ENCODE data around the gene CRIP3. TPM values are rescaled to one million over a fixed set of nuclear protein-coding genes. Genes with fewer than 3 reads are reported as not detected.

CRIP3 gene
- total RNA-seq, 4 donors from 2014 or later: not detected

GRCh38 chr6:43331891-43332290 is 23.3 kb upstream of the CRIP3 start:
- Histone ChIP-seq H3K27me3 (no peaks in the 10 kb centered on the region), H3K27ac (replicated peaks in 1 of 4) (no peak overlapping the region), H3K9me3 (no peaks in the 10 kb centered on the region), H3K4me3 (no peak overlapping the region), H3K4me1 (peaks cover 0 to 7% (median 3%) of the 10 kb centered on the region in 4 donors), H3K36me3 (peaks cover 0 to 22% (median 7%) of the 10 kb centered on the region in 4 donors)
- WGBS: 75% methylated on average over 4 of the region's 4 CpGs
- intact Hi-C loops (cut with DNase I): no loop called here
- no peak for DNase-seq (ENCODE audit: extremely low spot score)
- no peak for TF ChIP-seq POLR2A (IDR thresholded peaks at IDR 0.05; ENCODE audit: low read depth)
- no peak for TF ChIP-seq POLR2AphosphoS5 (IDR thresholded peaks at IDR 0.05)
- no peak for TF ChIP-seq EP300 (IDR thresholded peaks at IDR 0.05)
- no peak for TF ChIP-seq CTCF (IDR thresholded peaks at IDR 0.05)

GRCh38 chr6:43331470-43331869 is 22.8 kb upstream of the CRIP3 start:
- H3K27me3 ChIP-seq: no peaks in the 10 kb centered on the region
- peaks cover 0 to 7% (median 3%) of the 10 kb centered on the region in 4 donors for H3K4me1 ChIP-seq
- no peak overlapping the region for H3K4me3 ChIP-seq
- H3K27ac ChIP-seq (replicated peaks in 1 of 4): no peak overlapping the region
- no peak for DNase-seq (ENCODE audit: extremely low spot score)
- H3K36me3 ChIP-seq: peaks cover 0 to 26% (median 8%) of the 10 kb centered on the region in 4 donors
- WGBS: 73% methylated on average over 1 of the region's 1 CpG
- no peaks in the 10 kb centered on the region for H3K9me3 ChIP-seq
- TF ChIP-seq EP300 (IDR thresholded peaks at IDR 0.05): no peak
- no peak for TF ChIP-seq CTCF (IDR thresholded peaks at IDR 0.05)
- TF ChIP-seq POLR2A (IDR thresholded peaks at IDR 0.05; ENCODE audit: low read depth): no peak
- intact Hi-C loops (cut with DNase I): no loop called here

GRCh38 chr6:43328528-43328927 is 19.9 kb upstream of the CRIP3 start:
- intact Hi-C loops (cut with DNase I): no loop called here
- TF ChIP-seq POLR2A (IDR thresholded peaks at IDR 0.05; ENCODE audit: low read depth): no peak
- TF ChIP-seq EP300 (IDR thresholded peaks at IDR 0.05): no peak
- no peak for TF ChIP-seq CTCF (IDR thresholded peaks at IDR 0.05)
- Histone ChIP-seq H3K4me3 (no peak overlapping the region), H3K27ac (replicated peaks in 1 of 4) (no peak overlapping the region), H3K9me3 (no peaks in the 10 kb centered on the region), H3K27me3 (no peaks in the 10 kb centered on the region), H3K36me3 (peaks cover 0 to 26% (median 4%) of the 10 kb centered on the region in 4 donors), H3K4me1 (no peaks in the 10 kb centered on the region)
- WGBS: 54% methylated on average over 1 of the region's 1 CpG
- no peak for DNase-seq (ENCODE audit: extremely low spot score)

GRCh38 chr6:43325876-43326275 is 17.2 kb upstream of the CRIP3 start:
- intact Hi-C loops (cut with DNase I): no loop called here
- no peaks in the 10 kb centered on the region for H3K9me3 ChIP-seq
- no peak for DNase-seq (ENCODE audit: extremely low spot score)
- H3K27ac ChIP-seq (replicated peaks in 1 of 4): no peak overlapping the region
- WGBS: 54% methylated on average over 1 of the region's 1 CpG
- H3K4me1 ChIP-seq: no peaks in the 10 kb centered on the region
- peaks cover 0 to 21% (median 3%) of the 10 kb centered on the region in 4 donors for H3K36me3 ChIP-seq
- TF ChIP-seq POLR2A (IDR thresholded peaks at IDR 0.05; ENCODE audit: low read depth) (no peak), POLR2AphosphoS5 (IDR thresholded peaks at IDR 0.05) (no peak), CTCF (IDR thresholded peaks at IDR 0.05) (no peak), EP300 (IDR thresholded peaks at IDR 0.05) (no peak)
- H3K4me3 ChIP-seq: no peak overlapping the region
- no peaks in the 10 kb centered on the region for H3K27me3 ChIP-seq

- intact Hi-C loops (cut with DNase I): no loop called here
- DNase-seq (ENCODE audit: extremely low spot score): no peak
- H3K9me3 ChIP-seq: no peaks in the 10 kb centered on the region
- no peaks in the 10 kb centered on the region for H3K4me1 ChIP-seq
- H3K27ac ChIP-seq (replicated peaks in 1 of 4): no peak overlapping the region
- peaks cover 0 to 10% (median 0%) of the 10 kb centered on the region in 4 donors for H3K36me3 ChIP-seq
- H3K4me3 ChIP-seq: no peak overlapping the region
- WGBS: 81% methylated on average over 2 of the region's 2 CpGs
- H3K27me3 ChIP-seq: no peaks in the 10 kb centered on the region
- TF ChIP-seq CTCF (IDR thresholded peaks at IDR 0.05): no peak
- TF ChIP-seq EP300 (IDR thresholded peaks at IDR 0.05): no peak
- no peak for TF ChIP-seq POLR2A (IDR thresholded peaks at IDR 0.05; ENCODE audit: low read depth)
- no peak for TF ChIP-seq POLR2AphosphoS5 (IDR thresholded peaks at IDR 0.05)
Measured at GRCh38 chr6:43318011-43318410, 9.4 kb upstream of the CRIP3 start.

Data from esophagus muscularis mucosa (tissue), 4 donors.